HG03045 (cell line): Measurements from ENCODE around the gene PRR15.

ENCODE experiments used
- ATAC-seq: cut with Tn5 transposase; IDR thresholded peaks from one replicate; pipeline ENCODE4 v1.9.1; 2021; ENCODE audit warnings: mild to moderate bottlenecking, moderate library complexity; ENCODE audit not compliant: unreplicated experiment

Gene PRR15

DNA sequence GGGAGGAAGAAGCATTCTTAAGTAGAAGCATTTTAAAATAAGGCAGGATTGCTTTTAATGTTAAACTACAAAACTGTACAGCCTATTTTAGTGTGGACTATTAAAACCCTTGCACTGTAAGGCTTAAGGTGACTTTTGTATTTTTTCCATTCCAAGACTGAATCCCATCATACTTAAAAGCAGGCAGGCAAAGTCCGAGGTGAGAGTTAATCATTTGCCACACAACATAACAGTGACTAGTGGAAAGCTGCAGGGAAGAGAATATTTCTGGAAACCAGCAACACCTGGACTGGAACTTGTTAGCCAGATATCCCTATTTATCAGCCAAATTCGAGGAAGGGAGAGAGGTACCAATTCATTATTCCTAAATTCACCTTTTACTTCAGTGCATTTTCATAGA is 3.5 kb downstream of the PRR15 start:
- ATAC-seq = no peak

DNA sequence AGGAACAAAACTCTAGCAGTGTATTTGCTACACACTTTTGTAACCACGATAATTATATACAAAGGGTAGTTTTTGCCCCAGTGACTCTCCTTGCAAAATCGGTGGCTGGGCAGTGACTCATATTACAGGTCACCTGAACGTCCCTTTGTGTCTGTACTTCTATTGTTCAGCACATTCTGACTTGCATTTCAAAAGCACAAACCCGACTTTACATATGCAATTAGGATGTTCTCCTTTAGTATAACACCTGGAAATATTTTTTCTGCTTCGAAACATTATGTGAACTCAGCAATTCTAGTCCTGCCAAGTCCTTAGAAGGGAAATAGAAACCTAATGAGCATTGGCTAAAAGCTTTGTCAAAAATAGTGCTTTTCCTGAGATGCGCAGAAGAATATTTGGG is 6.0 kb downstream of the PRR15 start:
- no peak for ATAC-seq

DNA sequence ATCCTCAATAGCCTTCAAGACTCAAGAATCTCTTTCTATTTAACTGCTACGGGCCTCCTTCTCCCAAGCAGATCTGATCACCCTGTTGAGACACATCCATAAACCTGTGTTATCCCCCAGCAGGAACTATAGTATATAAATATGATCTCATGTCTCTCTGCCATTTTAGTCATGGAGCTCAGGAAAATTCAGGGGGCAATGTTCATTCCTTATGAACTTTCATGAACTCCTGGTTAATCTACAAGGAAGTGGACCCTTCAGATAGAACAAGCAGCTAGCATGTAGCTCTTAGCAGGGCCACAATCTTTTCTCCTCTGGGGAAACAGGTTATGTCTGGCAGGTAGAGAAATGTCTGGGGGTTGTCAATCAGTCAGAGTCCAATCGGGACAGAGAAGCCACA is 8.9 kb downstream of the PRR15 start:
- no peak for ATAC-seq

- no peak for ATAC-seq
Observed at GRCh38 chr7:29573567-29573966, 9.9 kb downstream of the PRR15 start.

GRCh38 chr7:29574659-29575058 is 11.0 kb downstream of the PRR15 start:
- ATAC-seq = no peak

DNA sequence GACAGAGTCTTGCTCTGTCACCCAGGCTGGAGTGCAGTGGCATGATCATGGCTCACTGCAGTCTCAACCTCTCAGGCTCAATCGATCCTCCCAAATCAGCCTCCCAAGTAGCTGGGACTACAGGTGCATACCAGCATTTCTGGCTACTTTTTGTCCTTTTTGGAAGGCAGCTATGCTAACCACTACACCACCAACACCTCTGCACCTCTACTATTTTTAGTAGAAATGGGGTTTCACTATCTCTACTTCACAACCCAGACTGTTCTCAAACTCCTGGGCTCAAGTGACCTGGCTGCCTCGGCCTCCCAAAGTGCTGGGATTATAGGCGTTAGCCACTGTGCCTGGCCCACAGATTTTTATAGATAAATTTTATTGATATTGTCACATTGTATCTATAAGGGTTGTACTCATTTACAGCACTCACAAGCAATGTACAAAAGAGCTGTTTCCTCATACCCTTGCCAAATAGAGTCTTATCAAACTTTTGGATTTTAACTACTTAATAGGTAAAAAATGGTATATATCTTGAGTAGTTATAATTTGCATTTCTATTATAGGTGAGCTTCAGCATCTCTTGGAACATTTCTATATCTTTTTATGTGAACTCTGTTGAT is 23.7 kb downstream of the PRR15 start:
- no peak for ATAC-seq

GRCh38 chr7:29588212-29588611 is 24.6 kb downstream of the PRR15 start:
- no peak for ATAC-seq

DNA sequence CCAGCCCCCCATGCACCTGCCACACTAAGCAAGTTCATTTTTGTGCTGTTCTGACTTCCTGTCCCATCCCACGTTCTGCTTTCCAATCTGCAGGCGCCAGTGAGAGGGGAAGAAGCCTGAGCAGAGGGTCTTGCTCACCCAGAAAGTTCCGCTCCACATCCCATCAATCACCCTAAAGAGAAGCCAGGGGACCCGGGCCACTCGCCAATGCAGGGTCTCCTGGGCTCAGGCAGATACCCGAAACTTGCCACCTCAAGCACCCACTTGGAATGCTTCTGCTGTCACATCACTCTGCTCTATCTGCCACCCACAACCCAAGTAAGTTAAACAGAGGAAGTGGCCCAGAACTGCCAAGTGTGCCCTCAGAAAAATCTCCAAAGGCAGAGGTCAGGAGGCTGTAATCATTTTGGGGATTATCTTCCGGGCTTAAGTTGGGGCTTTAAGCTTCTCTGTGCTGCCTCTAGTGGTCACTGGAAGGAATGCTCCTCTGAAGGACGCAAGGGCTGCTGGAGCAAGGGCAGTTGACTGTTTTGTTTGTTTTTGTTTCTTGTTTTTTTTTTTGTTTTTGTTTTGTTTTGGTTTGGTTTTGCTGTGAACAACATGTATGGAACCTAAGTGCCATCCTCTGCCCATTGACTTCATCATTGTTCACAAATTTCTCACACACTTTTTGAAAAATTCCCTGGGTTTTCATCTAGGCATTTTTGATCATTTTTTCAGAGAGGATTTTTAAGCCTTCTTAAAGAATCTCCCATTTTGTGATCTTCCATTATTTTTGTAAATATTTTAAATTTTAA is 25.5 kb downstream of the PRR15 start:
- no peak for ATAC-seq

- ATAC-seq = no peak
Observed at GRCh38 chr7:29592866-29593265, 29.2 kb downstream of the PRR15 start.

DNA sequence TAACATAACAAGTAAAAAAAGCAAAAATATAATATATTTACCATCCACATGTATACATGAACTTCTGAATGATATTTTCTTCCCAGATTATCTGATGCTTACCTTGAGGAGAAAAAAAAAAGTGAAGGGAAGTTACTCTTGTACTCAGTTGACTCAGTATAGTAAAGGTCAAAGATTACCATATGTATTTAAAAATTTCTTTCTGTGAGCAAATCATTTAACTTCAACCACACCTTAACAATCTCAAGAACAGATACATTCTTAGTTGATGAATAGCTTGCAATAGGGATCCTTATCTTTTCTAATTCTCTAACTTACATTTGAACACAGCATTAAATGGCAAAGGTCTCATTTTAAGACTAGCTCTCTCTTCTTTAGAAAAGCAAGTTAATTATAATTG is 29.8 kb downstream of the PRR15 start:
- ATAC-seq = no peak

DNA sequence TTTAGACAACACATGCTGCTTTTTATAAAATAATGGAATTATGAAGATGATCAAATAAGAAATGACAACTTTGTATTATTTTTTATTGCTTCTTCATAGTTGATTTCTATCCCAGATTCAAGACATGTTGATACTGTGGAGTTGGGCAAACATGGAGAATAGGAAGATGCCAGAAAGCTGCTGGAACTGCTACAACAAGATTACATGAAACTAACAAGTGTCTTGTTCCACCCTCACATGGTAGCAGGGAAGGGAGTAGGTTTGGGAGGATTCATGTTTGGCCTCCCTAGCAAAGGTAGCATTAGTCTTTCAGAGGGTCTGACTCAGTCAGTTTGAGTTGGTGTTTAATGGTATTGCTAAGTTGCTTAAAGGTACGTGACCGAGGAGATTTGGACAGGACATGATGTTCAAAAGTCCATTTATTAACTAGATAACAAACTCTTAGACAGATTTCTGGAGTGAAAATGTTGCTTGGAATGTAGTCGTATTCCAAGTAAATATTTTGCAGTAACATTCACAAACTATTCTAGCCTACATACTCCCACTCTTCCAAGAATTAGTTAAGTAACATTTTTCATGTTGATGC is 33.1 kb downstream of the PRR15 start:
- ATAC-seq = no peak

- ATAC-seq = no peak
Observed at GRCh38 chr7:29597266-29597665, 33.6 kb downstream of the PRR15 start.

DNA sequence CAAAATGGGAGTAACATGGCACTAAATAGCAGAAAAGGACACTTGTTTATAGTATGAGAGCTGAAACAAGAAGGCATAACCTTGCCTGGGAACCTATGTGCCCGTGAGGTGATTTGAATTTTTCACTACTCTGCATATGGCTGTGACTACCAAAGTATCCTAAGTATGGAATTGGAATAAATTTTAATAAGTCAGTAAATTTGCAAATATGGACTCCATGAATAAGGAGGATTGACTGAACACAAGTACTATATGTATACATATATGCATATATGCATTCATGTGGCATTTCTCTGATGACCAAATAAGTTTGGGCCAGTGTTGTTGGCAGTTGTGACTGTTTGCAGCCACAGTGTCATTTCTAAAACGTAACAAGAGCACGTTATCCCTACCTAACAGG is 34.5 kb downstream of the PRR15 start:
- ATAC-seq = no peak

DNA sequence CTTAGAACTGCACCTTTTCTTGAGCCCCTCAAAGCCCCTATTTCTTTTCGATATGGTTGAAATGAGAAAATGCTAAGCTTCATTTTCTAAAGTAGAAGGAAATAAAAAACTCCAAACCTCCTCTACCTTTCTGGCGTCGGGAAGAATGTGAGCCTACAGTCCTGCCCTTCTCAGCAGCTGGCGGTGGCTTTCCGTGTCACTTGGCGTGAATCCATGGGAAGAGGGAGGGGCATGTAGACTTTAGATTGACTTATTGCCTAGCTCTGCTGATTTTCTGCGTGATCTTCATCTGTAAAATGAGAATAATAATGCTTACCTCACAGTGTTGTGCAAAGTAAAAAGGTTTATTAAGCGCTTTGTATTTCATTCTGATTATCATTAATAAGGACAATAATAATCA is 35.0 kb downstream of the PRR15 start:
- no peak for ATAC-seq

GRCh38 chr7:29599026-29599425 is 35.4 kb downstream of the PRR15 start:
- ATAC-seq = no peak

DNA sequence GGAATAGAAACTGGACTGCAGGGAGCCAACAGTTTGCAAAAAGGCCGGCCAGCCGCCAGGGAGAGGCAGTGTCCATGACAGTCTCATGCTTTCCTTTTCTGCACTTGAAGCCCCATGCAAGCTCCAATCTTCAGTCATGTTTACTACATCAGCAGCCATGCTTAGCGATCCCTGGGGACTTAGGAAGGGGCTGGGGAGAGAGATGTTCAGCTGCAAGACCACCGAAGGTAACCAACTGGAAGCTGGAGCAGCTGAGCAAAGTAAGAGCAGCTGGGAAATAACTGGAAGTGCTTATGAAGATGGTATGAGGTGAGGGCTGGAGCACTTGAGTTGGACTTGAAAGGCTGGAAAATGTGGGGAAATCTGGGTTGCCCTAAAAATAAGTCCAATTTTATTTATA is 37.0 kb downstream of the PRR15 start:
- ATAC-seq = no peak

GRCh38 chr7:29604052-29604451 is 40.4 kb downstream of the PRR15 start:
- no peak for ATAC-seq

DNA sequence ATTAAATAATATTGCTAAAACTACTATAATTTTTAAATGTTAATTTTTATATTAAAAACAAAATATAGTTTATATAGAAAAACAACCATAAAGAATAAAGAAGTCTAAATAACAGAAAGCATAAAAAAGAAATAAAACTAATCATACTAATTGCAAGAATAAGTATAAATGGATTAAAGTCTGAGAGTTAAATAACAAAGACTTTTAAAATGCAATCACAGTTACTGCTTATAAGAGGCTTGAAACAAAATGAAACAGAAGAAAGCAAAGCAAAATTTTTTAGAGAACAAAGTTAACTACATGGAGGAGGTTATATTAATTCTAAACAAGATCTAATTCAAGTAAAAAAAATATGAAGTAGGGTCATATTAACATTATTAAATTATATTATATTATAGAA is 41.1 kb downstream of the PRR15 start:
- ATAC-seq = no peak

GRCh38 chr7:29605671-29606070 is 42.0 kb downstream of the PRR15 start:
- ATAC-seq = no peak

GRCh38 chr7:29606287-29606721 is 42.7 kb downstream of the PRR15 start:
- no peak for ATAC-seq

DNA sequence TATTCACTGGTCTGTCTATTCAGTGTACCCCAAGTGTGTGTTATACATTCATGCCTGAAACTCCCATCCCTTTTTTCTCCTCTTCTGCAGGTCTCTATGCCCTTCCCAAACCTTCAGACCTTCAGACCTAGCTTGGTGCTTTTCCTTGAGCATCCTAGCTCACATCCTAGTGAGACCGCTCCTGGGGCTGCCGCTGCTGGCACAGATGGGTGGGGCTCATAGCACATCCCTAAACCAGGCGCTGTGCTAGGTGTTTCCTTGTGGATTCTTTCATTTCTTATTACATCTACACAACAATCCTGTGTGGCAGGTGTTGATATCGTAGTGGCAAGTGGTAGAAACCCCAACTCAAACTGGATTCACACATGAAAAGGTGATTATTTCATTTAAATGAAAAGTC is 43.2 kb downstream of the PRR15 start:
- no peak for ATAC-seq

- ATAC-seq = no peak
Observed at GRCh38 chr7:29607259-29607658, 43.6 kb downstream of the PRR15 start.
